HG02642 (cell line): ENCODE results near the gene ZDHHC11.
"Not testable (repeated sequence)": the region's sequence is repeated elsewhere in the genome, so short reads cannot be mapped to it uniquely, and the experiment has no call there.

Source experiments
- ATAC-seq: cut with Tn5 transposase; IDR thresholded peaks from one replicate; pipeline ENCODE4 v1.9.1; 2021; ENCODE audit warnings: mild to moderate bottlenecking; ENCODE audit not compliant: unreplicated experiment, poor library complexity

ZDHHC11 gene

GRCh38 chr5:880816-881550 lies 30.2 kb upstream of the ZDHHC11 start:
- no peak for ATAC-seq

DNA sequence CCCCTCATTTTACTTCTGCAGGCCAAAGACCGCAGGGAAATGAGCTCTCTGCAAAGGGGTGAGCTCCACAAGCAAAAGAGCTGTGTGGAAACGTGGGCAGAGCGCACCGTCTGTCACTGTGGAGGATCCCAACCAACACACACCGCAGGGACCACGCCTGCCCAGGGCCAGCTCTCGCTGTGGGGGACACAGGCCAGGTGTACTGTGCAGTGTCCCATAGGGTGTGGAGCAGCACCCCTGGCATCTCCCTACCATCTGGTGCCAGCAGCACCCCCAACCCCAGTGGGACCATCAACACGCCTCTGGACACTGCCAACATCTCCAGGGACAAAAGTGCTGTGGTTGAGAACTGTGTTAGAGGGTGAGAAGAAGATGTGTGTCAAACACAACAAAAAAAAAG lies 27.9 kb upstream of the ZDHHC11 start:
- not testable (repeated sequence) for ATAC-seq

- ATAC-seq: no peak
These were observed 27.3 kb upstream of the ZDHHC11 start for GRCh38 chr5:878125-878524.

GRCh38 chr5:876398-877365 lies 25.9 kb upstream of the ZDHHC11 start:
- no peak for ATAC-seq

DNA sequence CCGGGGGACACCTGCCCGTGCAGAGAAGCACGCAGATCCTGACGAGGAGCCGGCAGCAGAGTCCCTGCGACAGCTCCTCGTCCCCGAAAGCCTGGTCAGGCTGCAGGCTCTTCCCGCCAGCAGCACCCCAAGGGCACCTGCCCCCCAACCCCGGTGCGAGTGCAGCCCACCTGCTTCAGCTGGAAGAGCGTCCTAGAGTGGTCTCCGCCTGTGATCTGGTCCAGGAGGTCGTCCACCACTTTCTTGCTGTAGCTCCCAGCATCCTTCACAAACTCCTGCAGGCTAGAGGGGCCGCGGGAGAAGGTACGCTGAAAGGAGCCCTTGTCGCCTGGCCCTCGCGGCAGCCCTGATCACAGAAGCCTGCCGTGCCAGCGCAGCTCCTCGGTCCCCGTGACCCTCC lies 25.1 kb upstream of the ZDHHC11 start:
- no peak for ATAC-seq

GRCh38 chr5:873328-873727 lies 22.5 kb upstream of the ZDHHC11 start:
- ATAC-seq: no peak

DNA sequence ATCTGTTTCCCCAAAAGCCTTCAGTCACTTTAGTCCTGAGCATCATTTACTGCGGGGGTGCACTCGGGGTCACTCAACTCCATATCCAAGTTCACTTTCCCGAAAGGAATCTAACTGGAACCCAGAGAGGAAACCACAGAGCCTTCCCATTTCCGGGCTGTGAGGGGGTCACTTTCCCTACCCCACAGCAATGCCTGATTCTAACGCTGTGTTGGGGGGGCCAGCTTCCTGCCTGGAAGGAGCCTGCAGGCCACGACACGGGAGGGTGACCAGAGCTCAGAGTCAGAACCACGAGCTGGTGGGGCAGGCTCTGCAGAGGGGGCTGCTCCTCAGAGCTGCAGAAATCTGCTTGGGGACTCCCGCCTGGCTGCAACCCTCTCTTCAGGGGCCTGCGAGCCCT lies 21.5 kb upstream of the ZDHHC11 start:
- no peak for ATAC-seq

DNA sequence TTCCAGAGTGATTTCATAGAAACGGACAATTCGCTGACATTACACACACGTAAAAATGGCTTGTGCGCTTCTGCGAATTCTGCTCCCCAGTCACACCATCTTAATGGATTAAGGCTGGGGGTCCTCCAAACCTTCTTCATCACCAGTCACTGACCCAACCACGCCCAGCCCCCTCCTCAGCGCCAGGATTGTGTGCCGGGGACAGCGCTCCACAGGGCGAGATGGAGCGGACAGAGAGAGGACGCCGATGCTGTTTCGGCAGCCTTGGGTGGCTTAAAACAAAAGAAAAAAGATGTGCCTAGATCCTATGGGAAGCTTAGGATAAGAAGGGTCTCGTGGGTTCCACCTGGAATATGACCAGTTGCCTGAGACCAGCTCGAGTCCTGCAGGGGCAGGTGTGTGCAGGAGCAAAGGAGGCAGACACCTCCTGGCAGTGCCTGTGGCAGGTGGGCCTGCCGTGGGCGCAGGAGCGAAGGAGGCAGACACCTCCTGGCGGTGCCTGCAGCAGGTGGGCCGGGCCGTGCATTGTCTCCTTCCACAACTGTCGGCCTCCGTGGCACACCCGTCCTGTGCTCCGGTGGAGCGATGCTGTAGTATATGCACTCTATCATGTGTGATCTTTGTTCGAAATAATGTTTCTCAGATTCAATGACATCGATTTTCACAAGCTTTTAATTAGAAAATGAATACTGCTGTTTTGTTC lies 21.0 kb upstream of the ZDHHC11 start:
- no peak for ATAC-seq

DNA sequence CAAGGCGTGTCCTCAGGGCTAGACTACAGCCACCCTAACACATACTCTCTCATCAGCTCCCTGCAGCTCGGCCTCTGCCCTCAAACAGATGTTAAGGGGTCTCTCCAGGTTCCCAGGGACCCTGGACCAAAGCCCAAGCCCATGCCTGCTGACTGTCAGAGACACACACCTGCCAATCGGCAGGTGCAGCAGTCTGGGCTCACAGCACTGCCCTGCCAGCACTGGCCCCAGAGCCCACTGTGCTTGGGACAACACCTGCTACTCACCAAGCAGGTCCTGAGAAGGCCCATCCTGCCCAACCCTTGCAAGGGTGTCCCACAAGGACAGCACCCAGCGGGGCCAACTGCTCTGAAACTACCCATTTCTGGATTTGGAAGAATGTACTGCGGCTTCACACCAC lies 20.2 kb upstream of the ZDHHC11 start:
- no peak for ATAC-seq

DNA sequence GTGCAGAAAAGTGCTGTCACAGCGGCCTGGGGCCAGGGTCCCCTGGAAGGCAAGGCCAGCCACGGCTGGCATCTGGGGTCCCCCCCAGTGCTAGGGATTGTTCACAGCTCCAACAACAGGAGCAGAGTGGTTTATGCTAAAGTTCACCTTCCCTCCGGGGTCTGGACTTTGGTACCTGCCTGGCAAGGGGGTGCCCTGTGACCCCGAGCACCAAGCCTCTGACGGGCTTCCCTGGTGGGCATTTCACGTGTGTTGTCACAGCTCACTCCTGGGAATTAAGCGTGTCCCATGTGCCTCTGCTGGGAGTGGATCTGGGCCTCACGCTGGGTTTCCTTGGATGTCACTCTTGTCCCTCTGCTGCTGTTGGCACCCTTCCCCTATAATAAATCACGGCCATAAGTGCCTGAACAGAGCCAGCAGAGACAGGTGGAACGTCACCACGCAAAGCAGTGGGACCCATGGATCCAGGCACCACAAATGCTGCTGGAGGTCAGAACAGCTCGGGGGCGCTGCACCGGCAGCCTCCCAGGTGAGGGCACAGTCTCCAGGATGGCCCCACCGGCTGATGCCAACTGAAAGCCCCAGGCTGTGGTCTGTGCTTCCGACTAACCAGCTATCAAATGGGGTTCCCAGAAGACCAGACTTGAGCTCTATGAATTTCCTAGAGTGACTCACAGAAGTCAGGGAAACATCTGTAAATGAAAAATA lies 17.8 kb upstream of the ZDHHC11 start:
- ATAC-seq: no peak

DNA sequence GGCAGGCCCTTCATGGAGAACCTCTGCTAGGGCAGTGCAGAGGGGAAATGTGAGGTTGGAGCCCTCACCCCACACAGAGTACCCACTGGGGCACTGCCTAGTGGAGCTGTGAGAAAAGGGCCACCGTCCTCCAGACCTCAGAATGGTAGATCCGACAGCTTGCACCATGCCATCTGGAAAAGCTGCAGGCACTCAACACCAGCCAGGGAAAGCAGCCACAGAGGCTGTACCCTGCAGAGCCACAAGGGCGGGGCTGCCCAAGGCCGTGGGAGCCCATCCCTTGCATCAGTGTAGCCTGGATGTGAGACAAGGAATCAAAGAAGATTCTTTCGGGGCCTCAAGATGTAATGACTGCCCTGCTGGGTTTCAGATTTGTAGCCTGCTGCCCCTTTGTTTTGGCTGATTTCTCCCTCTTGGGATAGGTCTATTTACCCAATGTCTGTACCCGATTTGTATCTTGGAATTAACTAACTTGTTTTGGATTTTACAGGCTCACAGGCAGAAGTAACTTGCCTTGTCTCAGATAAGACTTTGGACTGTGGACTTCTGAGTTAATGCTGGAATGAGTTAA lies 16.6 kb upstream of the ZDHHC11 start:
- no peak for ATAC-seq

DNA sequence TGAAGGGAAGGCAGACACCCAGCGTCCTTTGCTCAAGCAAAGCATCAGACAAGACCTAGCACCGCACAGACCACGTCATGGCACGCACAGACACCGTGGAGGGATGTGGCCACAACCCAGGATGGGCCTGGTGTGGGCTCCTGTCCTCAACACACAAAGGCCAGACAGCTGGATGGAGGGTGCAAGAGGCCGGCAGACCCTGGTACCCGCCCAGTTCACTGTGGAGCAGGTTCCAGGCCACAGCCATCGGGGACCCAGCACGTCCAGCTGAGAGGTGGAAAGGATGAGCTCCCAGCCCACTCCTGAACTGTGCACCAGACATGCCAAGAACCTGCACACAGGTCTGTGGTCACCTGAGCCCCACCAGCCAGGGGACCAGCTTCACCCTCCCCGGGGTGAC lies 15.0 kb upstream of the ZDHHC11 start:
- ATAC-seq: no peak

GRCh38 chr5:865168-865521 lies 14.4 kb upstream of the ZDHHC11 start:
- no peak for ATAC-seq

DNA sequence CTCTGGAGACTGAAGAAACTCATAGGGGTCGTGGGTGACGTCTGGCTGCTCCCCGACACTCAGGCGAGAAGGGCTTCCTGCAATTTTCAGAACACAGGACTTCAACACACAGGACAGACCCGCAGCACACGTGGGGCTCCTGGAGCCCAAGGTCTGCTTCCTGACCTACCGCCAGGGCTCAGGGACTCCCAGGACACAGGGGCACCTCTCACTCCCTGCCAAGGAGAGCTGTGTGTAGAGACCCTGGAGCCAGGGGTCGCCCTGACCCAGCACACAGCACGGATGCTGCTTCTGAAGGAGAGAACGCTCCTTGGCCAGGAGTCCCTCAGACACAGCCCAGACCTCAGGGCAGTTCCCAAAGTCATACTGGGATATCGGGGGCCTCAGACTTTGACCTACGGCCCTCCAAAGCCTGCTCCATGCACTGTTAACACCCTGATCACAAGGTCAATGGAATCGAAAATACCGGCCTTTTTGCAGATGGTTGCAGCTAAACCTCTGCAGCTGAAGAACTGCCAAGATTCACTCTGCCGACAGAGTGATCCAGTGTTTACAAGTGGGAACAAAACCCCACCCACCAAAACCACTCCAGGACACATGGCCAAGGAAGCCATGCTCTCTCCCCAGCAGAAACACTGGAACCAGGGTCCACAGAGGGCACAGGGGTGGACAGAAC lies 13.8 kb upstream of the ZDHHC11 start:
- no peak for ATAC-seq

DNA sequence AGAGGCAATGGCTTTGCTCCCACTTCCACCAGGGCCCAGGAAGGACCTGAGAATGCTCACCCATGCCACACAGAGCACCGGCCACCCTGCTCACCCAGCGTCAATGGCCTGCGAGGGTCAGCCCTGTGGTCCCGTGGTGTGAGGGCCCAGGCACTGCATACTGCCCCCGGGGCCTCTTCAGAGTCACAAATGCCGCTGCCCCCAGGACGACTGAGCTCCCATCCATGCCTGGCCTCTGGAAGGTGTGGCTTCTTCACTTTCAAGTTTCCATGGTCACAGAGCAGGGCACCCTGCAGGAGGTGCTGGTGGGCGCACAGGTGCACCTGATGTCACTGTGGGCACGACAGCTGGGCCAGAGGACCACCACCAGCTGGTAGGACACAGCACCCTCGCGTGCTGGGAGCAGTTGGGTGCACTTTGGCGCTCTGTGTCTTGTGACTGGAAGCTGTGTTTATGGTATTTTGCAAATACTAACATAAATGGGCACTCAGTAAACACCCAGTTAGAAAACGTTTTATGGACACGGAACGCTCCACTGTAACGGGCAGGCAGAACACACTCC lies 12.5 kb upstream of the ZDHHC11 start:
- no peak for ATAC-seq

GRCh38 chr5:862367-863243 lies 11.8 kb upstream of the ZDHHC11 start:
- ATAC-seq: no peak

GRCh38 chr5:861442-862366 lies 10.9 kb upstream of the ZDHHC11 start:
- no peak for ATAC-seq
